Common myeloid progenitor, CD34-positive (primary cell): ENCODE measurements around the gene CALHM6.

Experiments used
- CTCF ChIA-PET: fragments of 350-600 bp; sonication (Branson Sonifier 250); formaldehyde crosslinking; loops from one replicate; lab custom pipeline; 2021; ENCODE audit warnings: antibody characterized with exemption; lab: Charles Lee
- POLR2A ChIA-PET: fragments of 350-600 bp; sonication (Branson Sonifier 250); formaldehyde crosslinking; loops from one replicate; lab custom pipeline; 2021; ENCODE audit warnings: antibody characterized with exemption; lab: Charles Lee
- DNase-seq, 3 donors: peaks; one replicate each; pipeline versions ENCODE4 v3.0.0 to v3.0.0-alpha.2; 2013
- H3K27ac ChIP-seq, 2 experiments: 1 replicate in 1 of 2; 2 replicates in 1 of 2; pipeline ENCODE4 v1.7.0; 2013; ENCODE audit warnings: inconsistent platforms in 2 of 2, low read length in 2 of 2, mild to moderate bottlenecking in 2 of 2, low read depth in 1 of 2, moderate library complexity in 1 of 2; ENCODE audit not compliant: severe bottlenecking in 2 of 2, insufficient read depth in 1 of 2, poor library complexity in 1 of 2
- H3K27me3 ChIP-seq, 5 experiments: replicated peaks in 2 of 5; 1 replicate in 3 of 5; 2 replicates in 2 of 5; pipeline versions ENCODE4 v1.6.1 to v1.7.0; 2013; ENCODE audit warnings: low read length in 4 of 5, mild to moderate bottlenecking in 2 of 5, moderate library complexity in 2 of 5, inconsistent platforms in 1 of 5; ENCODE audit not compliant: insufficient read depth in 5 of 5, control insufficient read depth in 4 of 5
- H3K36me3 ChIP-seq, 4 experiments: 1 replicate in 2 of 4; 2 replicates in 2 of 4; pipeline versions ENCODE4 v1.6.1 to v1.7.0; 2013; ENCODE audit warnings: low read length in 3 of 4, control low read depth in 1 of 4, mild to moderate bottlenecking in 1 of 4; ENCODE audit not compliant: control insufficient read depth in 4 of 4, insufficient read depth in 4 of 4
- H3K4me1 ChIP-seq, 4 experiments: 1 replicate in 3 of 4; 2 replicates in 1 of 4; pipeline versions ENCODE4 v1.6.1 to v1.7.1; 2013; ENCODE audit warnings: low read length in 3 of 4, mild to moderate bottlenecking in 3 of 4, control low read depth in 1 of 4, inconsistent platforms in 1 of 4, moderate library complexity in 1 of 4; ENCODE audit not compliant: control insufficient read depth in 4 of 4, insufficient read depth in 4 of 4; ENCODE audit errors: control extremely low read depth in 1 of 4
- H3K4me3 ChIP-seq, 7 experiments: 1 replicate in 4 of 7; 2 replicates in 3 of 7; pipeline versions ENCODE4 v1.5.1 to v1.7.0; 2013; ENCODE audit warnings: mild to moderate bottlenecking in 7 of 7, low read length in 6 of 7, moderate library complexity in 6 of 7, inconsistent platforms in 2 of 7, low read depth in 2 of 7, control low read depth in 1 of 7; ENCODE audit not compliant: insufficient read depth in 4 of 7, control insufficient read depth in 1 of 7; ENCODE audit errors: extremely low read depth in 1 of 7
- H3K9me3 ChIP-seq, 5 experiments: 1 replicate in 4 of 5; 2 replicates in 1 of 5; pipeline versions ENCODE4 v1.6.1 to v1.7.1; 2013; ENCODE audit warnings: low read length in 4 of 5, mild to moderate bottlenecking in 2 of 5, inconsistent platforms in 1 of 5, low read depth in 1 of 5, moderate library complexity in 1 of 5; ENCODE audit not compliant: control insufficient read depth in 4 of 5, insufficient read depth in 2 of 5; ENCODE audit errors: control extremely low read depth in 1 of 5
- WGBS: methylation state at CpG from one replicate; pipeline ENCODE4 v1.1.5; 2013; ENCODE audit not compliant: insufficient coverage; 5-methylcytosine and 5-hydroxymethylcytosine counted together

Gene CALHM6

DNA sequence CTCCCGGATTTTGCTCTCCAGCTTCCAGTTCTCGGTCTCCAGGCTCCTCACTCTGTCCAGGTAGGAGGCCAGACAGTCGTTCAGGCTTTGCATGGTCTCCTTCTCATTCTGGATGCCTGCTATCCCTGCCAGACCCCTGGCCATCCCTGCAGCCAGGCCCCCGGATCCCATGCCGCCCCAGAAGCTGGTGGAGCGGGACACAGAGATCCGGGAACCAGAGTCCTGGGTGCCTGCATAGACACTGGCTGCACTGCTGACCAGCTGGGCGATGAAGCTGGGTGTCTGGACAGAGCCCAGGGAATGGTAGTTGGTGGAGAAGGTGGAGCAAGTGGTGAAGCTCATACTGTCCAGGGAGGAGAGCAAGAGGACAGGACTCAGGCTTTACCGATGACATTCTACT lies 2.9 kb upstream of the CALHM6 start:
- DNase-seq: no peak
- Histone ChIP-seq H3K27me3 (no peaks in the 10 kb centered on the region), H3K4me3 (no peak overlapping the region), H3K4me1 (peaks cover 12 to 43% (median 35%) of the 10 kb centered on the region in 4 experiments), H3K36me3 (no peaks in the 10 kb centered on the region), H3K9me3 (no peaks in the 10 kb centered on the region), H3K27ac (no peak overlapping the region)
- POLR2A ChIA-PET: no interaction called here
- CTCF ChIA-PET: interaction anchor here (0.5 to 2.1 kb wide), 5 partner anchors 13 to 191 kb away, joined by 3 to 7 read pairs (median 3); no protein-coding TSS in a partner anchor
- 96% methylated on average over 8 of the region's 9 CpGs for WGBS

- no peaks in the 10 kb centered on the region for H3K36me3 ChIP-seq
- no peak for DNase-seq
- CTCF ChIA-PET: interaction anchor here (0.9 to 1.2 kb wide), 2 partner anchors 9 to 15 kb away, joined by 3 to 5 read pairs; no protein-coding TSS in a partner anchor
- no peaks in the 10 kb centered on the region for H3K9me3 ChIP-seq
- peaks cover 27 to 60% (median 50%) of the 10 kb centered on the region in 4 experiments for H3K4me1 ChIP-seq
- H3K4me3 ChIP-seq: no peak overlapping the region
- POLR2A ChIA-PET: no interaction called here
- WGBS: 83% methylated on average over 2 of the region's 4 CpGs
- no peaks in the 10 kb centered on the region for H3K27me3 ChIP-seq
- H3K27ac ChIP-seq: no peak overlapping the region
Measured at GRCh38 chr6:116459927-116460326, 1.2 kb upstream of the CALHM6 start.

DNA sequence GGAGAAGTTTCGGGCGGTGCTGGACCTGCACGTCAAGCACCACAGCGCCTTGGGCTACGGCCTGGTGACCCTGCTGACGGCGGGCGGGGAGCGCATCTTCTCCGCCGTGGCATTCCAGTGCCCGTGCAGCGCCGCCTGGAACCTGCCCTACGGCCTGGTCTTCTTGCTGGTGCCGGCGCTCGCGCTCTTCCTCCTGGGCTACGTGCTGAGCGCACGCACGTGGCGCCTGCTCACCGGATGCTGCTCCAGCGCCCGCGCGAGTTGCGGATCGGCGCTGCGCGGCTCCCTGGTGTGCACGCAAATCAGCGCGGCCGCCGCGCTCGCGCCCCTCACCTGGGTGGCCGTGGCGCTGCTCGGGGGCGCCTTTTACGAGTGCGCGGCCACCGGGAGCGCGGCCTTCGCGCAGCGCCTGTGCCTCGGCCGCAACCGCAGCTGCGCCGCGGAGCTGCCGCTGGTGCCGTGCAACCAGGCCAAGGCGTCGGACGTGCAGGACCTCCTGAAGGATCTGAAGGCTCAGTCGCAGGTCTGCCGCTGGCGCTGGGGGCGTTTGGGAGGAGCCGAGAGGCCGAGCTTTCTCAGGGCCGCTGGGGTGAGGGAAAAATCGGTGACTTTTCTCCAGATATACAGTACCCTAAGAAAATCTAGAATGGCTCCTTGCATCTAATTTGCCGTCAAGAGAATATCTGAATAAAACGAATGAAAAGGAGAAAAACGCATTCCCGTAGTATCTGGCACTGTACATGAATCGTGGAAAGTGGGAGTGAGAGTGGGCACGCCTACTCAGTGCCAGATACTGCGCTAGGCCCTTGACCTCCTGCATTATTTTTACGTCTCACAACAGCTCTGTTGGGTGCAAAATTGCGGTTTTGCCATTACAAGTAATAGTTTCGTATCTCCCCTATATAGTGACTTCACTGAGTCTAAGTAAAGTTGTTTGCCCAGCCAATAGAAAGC lies 1.0 kb downstream of the CALHM6 start:
- 2% methylated on average over 80 of the region's 84 CpGs for WGBS
- Histone ChIP-seq H3K4me1 (peaks cover 27 to 69% (median 59%) of the 10 kb centered on the region in 4 experiments), H3K27ac (peak overlapping the region; percentile 4 to 67), H3K36me3 (no peaks in the 10 kb centered on the region), H3K9me3 (no peaks in the 10 kb centered on the region), H3K4me3 (peak overlapping the region; percentile 47 to 82 (median 65)), H3K27me3 (no peaks in the 10 kb centered on the region)
- ChIA-PET POLR2A (no interaction called here), CTCF (interaction anchor here (1.0 to 1.4 kb wide), 4 partner anchors 16 to 71 kb away, joined by 3 to 5 read pairs (median 3); no protein-coding TSS in a partner anchor)
- peak; percentile 72 to 86 (median 79) for DNase-seq

DNA sequence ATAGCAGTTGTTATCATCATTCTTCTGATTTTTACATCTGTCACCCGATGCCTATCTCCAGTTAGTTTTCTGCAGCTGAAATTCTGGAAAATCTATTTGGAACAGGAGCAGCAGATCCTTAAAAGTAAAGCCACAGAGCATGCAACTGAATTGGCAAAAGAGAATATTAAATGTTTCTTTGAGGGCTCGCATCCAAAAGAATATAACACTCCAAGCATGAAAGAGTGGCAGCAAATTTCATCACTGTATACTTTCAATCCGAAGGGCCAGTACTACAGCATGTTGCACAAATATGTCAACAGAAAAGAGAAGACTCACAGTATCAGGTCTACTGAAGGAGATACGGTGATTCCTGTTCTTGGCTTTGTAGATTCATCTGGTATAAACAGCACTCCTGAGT lies 2.1 kb downstream of the CALHM6 start:
- no peak for DNase-seq
- Histone ChIP-seq H3K4me1 (peaks cover 27 to 65% (median 60%) of the 10 kb centered on the region in 4 experiments), H3K27me3 (no peaks in the 10 kb centered on the region), H3K9me3 (no peaks in the 10 kb centered on the region), H3K4me3 (peak overlapping the region in 6 of 7 experiments; percentile 9 to 82 (median 70)), H3K27ac (peak overlapping the region; percentile 4 to 67), H3K36me3 (no peaks in the 10 kb centered on the region)
- WGBS: 60% methylated on average over 1 of the region's 4 CpGs
- CTCF ChIA-PET: interaction anchor here (1.1 to 2.1 kb wide), 2 partner anchors 9 to 12 kb away, joined by 4 to 7 read pairs; no protein-coding TSS in a partner anchor
- POLR2A ChIA-PET: no interaction called here

DNA sequence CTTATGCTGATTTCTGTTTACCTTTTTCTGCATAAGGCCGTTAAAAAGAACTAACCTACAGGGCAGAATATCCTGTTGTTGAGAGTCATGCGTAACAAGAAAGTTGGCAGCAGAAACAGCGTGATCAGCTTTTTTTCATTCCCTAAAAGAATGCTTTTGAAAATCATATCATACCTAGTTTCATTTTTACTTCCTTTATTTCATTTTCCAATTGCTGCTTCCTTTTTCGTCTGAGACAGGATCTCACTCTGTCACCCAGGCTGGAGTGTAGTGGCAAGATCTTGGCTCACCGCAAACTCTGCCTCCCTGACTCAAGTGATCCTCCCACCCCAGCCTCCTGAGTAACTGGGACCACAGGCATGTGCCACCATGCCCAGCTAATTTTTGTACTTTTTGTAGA lies 4.1 kb downstream of the CALHM6 start:
- peak; percentile 80 to 94 (median 90) for DNase-seq
- WGBS: 0% methylated on average over 2 of the region's 5 CpGs
- peak overlapping the region in 6 of 7 experiments; percentile 32 to 71 (median 43) for H3K4me3 ChIP-seq

DNA sequence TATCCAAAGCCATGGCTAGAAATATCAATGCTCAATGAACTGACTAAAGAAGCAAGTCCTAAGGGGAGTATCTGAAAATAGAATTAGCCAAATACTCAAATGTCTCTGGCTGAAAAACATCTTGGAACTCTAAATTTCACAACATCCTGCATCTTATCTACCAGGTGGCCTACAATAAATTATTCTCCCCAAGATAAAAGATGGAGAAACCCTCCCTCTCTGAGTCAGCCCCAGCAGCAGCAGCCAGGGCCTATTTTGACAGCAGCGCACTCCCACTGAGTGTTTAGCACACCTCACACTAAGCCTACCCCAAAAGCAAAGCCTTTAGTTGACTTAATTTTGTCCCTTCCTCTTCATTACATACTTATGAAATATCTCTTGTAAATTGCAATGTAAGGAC lies 5.9 kb downstream of the CALHM6 start:
- Histone ChIP-seq H3K36me3 (no peaks in the 10 kb centered on the region), H3K4me3 (no peak overlapping the region), H3K4me1 (peaks cover 32 to 63% (median 55%) of the 10 kb centered on the region in 4 experiments), H3K27ac (peak overlapping the region in 1 of 2 experiments; percentile 17), H3K9me3 (peaks cover 0 to 4% (median 0%) of the 10 kb centered on the region in 5 experiments), H3K27me3 (no peaks in the 10 kb centered on the region)
- DNase-seq: no peak
- WGBS: 100% methylated on average over 1 of the region's 1 CpG
- ChIA-PET CTCF (no interaction called here), POLR2A (no interaction called here)

More for the DNA sequence above, 4.1 kb downstream of the CALHM6 start:
- ChIA-PET CTCF (interaction anchor here (1.6 to 2.1 kb wide), 2 partner anchors 14 to 197 kb away, joined by 3 to 7 read pairs; no protein-coding TSS in a partner anchor), POLR2A (no interaction called here)
- H3K9me3 ChIP-seq: peaks cover 0 to 4% (median 0%) of the 10 kb centered on the region in 5 experiments
- H3K27me3 ChIP-seq: no peaks in the 10 kb centered on the region
- H3K4me1 ChIP-seq: peaks cover 27 to 65% (median 61%) of the 10 kb centered on the region in 4 experiments
- H3K36me3 ChIP-seq: no peaks in the 10 kb centered on the region
- H3K27ac ChIP-seq: peak overlapping the region; percentile 69 to 79
